HepG2 (cell line): ENCODE data around the gene NTM. TPM values are rescaled to one million over a fixed set of nuclear protein-coding genes. Genes with fewer than 3 reads are reported as not detected.

Experiments used
- ATAC-seq: fragments of 200-7000 bp; cut with Tn5 transposase; 3 replicates; pipeline ENCODE4 v1.9.1; 2020; ENCODE audit warnings: mild to moderate bottlenecking, moderate library complexity
- BruUV-seq: library from RNA; stranded (reverse); fragments of 400-500 nt; replicated peaks from 2 replicates; lab custom pipeline; 2021; lab: Mats Ljungman, UMichigan
- CTCF ChIA-PET: fragments of 300-600 bp; formaldehyde crosslinking; extraction: SDS; loops from one replicate; lab custom pipeline; 2021; ENCODE audit warnings: low total read pairs, inconsistent platforms, low intra/inter-chr PET ratio; lab: Yijun Ruan, JAX
- POLR2A ChIA-PET: fragments of 350-600 bp; sonication (Branson Sonifier 250); formaldehyde crosslinking; loops from one replicate; lab custom pipeline; 2020; ENCODE audit warnings: antibody characterized with exemption, inconsistent platforms; lab: Yijun Ruan, JAX
- DNase-seq: peaks from one replicate; pipeline ENCODE4 v3.0.0-alpha.2; 2015; ENCODE audit warnings: low spot score
- FAIRE-seq: peaks from 3 replicates; lab custom pipeline; 2011; peaks lifted over from hg19 to GRCh38; lab: Jason Lieb, UNC
- H2AFZ ChIP-seq: one replicate; pipeline ENCODE4 v1.6.1; 2011; ENCODE audit warnings: low read length, inconsistent platforms
- H3K27ac ChIP-seq: fragments of 300-600 bp; 3 replicates; pipeline ENCODE4 v1.8.0; 2011; ENCODE audit warnings: mixed run types, mild to moderate bottlenecking, mixed read lengths, low read length, inconsistent platforms; ENCODE audit not compliant: insufficient read depth; ENCODE audit errors: extremely low read length
- H3K27me3 ChIP-seq, 2 experiments: fragments of 200-600 bp in 1 of 2; 2 replicates in 1 of 2; 3 replicates in 1 of 2; pipeline versions ENCODE4 v1.6.0 to v1.8.0; 2011; ENCODE audit warnings: low read length in 2 of 2, mild to moderate bottlenecking in 2 of 2, moderate library complexity in 2 of 2, inconsistent platforms in 1 of 2; ENCODE audit not compliant: insufficient read depth in 2 of 2, control insufficient read depth in 1 of 2
- H3K36me3 ChIP-seq, 2 experiments: fragments of 200-600 bp in 1 of 2; replicated peaks in 1 of 2; 2 replicates in 1 of 2; 3 replicates in 1 of 2; pipeline versions ENCODE4 v1.5.1 to v1.8.0; 2011; ENCODE audit warnings: low read length in 2 of 2, inconsistent platforms in 1 of 2; ENCODE audit not compliant: insufficient read depth in 2 of 2, control insufficient read depth in 1 of 2
- H3K4me1 ChIP-seq: 2 replicates; pipeline ENCODE4 v1.5.1; 2012; ENCODE audit warnings: low read length, inconsistent platforms; ENCODE audit not compliant: insufficient read depth
- H3K4me2 ChIP-seq: 2 replicates; pipeline ENCODE4 v1.6.0; 2011; ENCODE audit warnings: low read depth, low read length, inconsistent platforms
- H3K4me3 ChIP-seq, 3 experiments: fragments of 200-600 bp in 1 of 3; sonication (generic), shearing (Covaris generic) in 1 of 3; replicated peaks in 1 of 3; 2 replicates each; pipeline ENCODE4 v1.5.1; 2011 to 2016; ENCODE audit warnings: low read length in 3 of 3, inconsistent platforms in 2 of 3, low read depth in 2 of 3, mild to moderate bottlenecking in 2 of 3, control low read depth in 1 of 3, mixed read lengths in 1 of 3; ENCODE audit not compliant: insufficient read depth in 1 of 3
- H3K79me2 ChIP-seq: one replicate; pipeline ENCODE4 v1.6.1; 2011; ENCODE audit warnings: low read length, inconsistent platforms; ENCODE audit not compliant: insufficient read depth
- H3K9ac ChIP-seq: 2 replicates; pipeline ENCODE4 v1.6.0; 2011; ENCODE audit warnings: mild to moderate bottlenecking, low read depth, low read length, inconsistent platforms; ENCODE audit not compliant: insufficient read depth
- H3K9me3 ChIP-seq: 2 replicates; pipeline ENCODE4 v1.5.1; 2012; ENCODE audit warnings: mild to moderate bottlenecking, low read length
- H4K20me1 ChIP-seq: 2 replicates; pipeline ENCODE4 v1.6.0; 2011; ENCODE audit warnings: inconsistent platforms, mild to moderate bottlenecking, low read length, moderate library complexity; ENCODE audit not compliant: insufficient read depth
- BRCA1 ChIP-seq: sonication (generic); formaldehyde crosslinking; IDR thresholded peaks from 2 replicates; pipeline ENCODE4 v1.4.0; 2020; ENCODE audit warnings: missing genetic modification reagents
- HDAC2 ChIP-seq: sonication (generic); formaldehyde crosslinking; IDR thresholded peaks from 2 replicates; pipeline ENCODE4 v1.4.0; 2020; ENCODE audit warnings: missing genetic modification reagents
- HOXA9 ChIP-seq: sonication (generic); formaldehyde crosslinking; IDR thresholded peaks from 2 replicates; pipeline ENCODE4 v1.8.1; 2022; ENCODE audit warnings: missing genetic modification reagents, mild to moderate bottlenecking, moderate library complexity, borderline replicate concordance
- NFIB ChIP-seq: sonication (generic); formaldehyde crosslinking; IDR thresholded peaks from 2 replicates; pipeline ENCODE4 v1.9.0; 2021; ENCODE audit warnings: missing genetic modification reagents, mild to moderate bottlenecking, borderline replicate concordance
- REST ChIP-seq, 2 experiments: IDR thresholded peaks; 2 replicates each; pipeline ENCODE4 v1.6.1; 2011 to 2012; ENCODE audit warnings: low read length in 2 of 2, borderline replicate concordance in 1 of 2, low read depth in 1 of 2, mild to moderate bottlenecking in 1 of 2, moderate library complexity in 1 of 2
- RFX5 ChIP-seq: IDR thresholded peaks from 2 replicates; pipeline ENCODE4 v1.6.1; 2011; ENCODE audit warnings: low read depth, low read length, improper control_type of control experiment
- SATB2 ChIP-seq: sonication (generic); formaldehyde crosslinking; IDR thresholded peaks from 2 replicates; pipeline ENCODE4 v1.5.0; 2020; ENCODE audit warnings: missing genetic modification reagents
- THRA ChIP-seq: sonication (generic); formaldehyde crosslinking; IDR thresholded peaks from 2 replicates; pipeline ENCODE4 v1.4.0; 2020; ENCODE audit warnings: missing genetic modification reagents, borderline replicate concordance
- ZBTB1 ChIP-seq: sonication (generic); formaldehyde crosslinking; IDR thresholded peaks from 2 replicates; pipeline ENCODE4 v1.4.0; 2020; ENCODE audit warnings: missing genetic modification reagents, borderline replicate concordance
- ZNF484 ChIP-seq: sonication (generic); formaldehyde crosslinking; IDR thresholded peaks from 2 replicates; pipeline ENCODE4 v1.5.1; 2020; ENCODE audit warnings: mild to moderate bottlenecking, low read depth, missing genetic modification reagents, borderline replicate concordance
- ZNF556 ChIP-seq: sonication (generic); formaldehyde crosslinking; IDR thresholded peaks from 2 replicates; pipeline ENCODE4 v1.4.0; 2020; ENCODE audit warnings: mild to moderate bottlenecking, missing genetic modification reagents, borderline replicate concordance
- ZNF598 ChIP-seq: sonication (generic); formaldehyde crosslinking; IDR thresholded peaks from 2 replicates; pipeline ENCODE4 v1.5.1; 2020; ENCODE audit warnings: mild to moderate bottlenecking, missing genetic modification reagents, borderline replicate concordance
- WGBS: methylation state at CpG from one replicate; pipeline ENCODE4 v1.1.6; 2017; ENCODE audit warnings: low lambda C conversion rate; 5-methylcytosine and 5-hydroxymethylcytosine counted together
- in situ Hi-C: cut with HindIII; loops from 2 replicates; pipeline ENCODE4 v1.10.0; 2017; ENCODE audit warnings: low pct_unique_long_range_greater_than_20kb; ENCODE audit not compliant: extremely low pct_ligation_motif_present
- intact Hi-C: fragments of 100-400 bp; cut with micrococcal nuclease; formaldehyde crosslinking; loops from one replicate; pipeline ENCODE4 v1.10.0; 2022; ENCODE audit not compliant: unreplicated experiment
- polyA plus RNA-seq, 8 experiments: library from polyadenylated mRNA; depleted of rRNA in 3 of 8; stranded (reverse) in 7 of 8; unstranded in 1 of 8; fragments of >200 nt; fragmentation: Illumina TruSeq in 4 of 8; extraction: Trizol in 4 of 8; gene quantifications; 2 replicates each; pipeline versions ENCODE4 v1.2.1 to v1.2.3, GENCODE V29; 2011 to 2016; ENCODE audit warnings: low read depth in 4 of 8, missing spikeins in 1 of 8, mixed read lengths in 1 of 8; ENCODE audit not compliant: insufficient read depth in 1 of 8
- total RNA-seq, 5 experiments: library from RNA; depleted of rRNA; stranded (reverse); fragments of >200 nt; fragmentation: Illumina TruSeq; extraction: Trizol; gene quantifications; 2 replicates each; pipeline ENCODE4 v1.2.3, GENCODE V29; 2016; ENCODE audit warnings: low read depth in 1 of 5
- TF ChIP-seq, protein P1 (sequence below): sonication (generic); formaldehyde crosslinking; IDR thresholded peaks from 2 replicates; pipeline ENCODE4 v1.5.0; 2020; ENCODE audit warnings: missing genetic modification reagents, mild to moderate bottlenecking, borderline replicate concordance

The NTM gene
- total and polyA plus RNA-seq, 2 of the 13 experiments (the other 11 are each of a cell fraction or from before 2014, with no cell fraction given), result not detected

- no peak for FAIRE-seq
- no peaks in the 10 kb centered on the region for H4K20me1 ChIP-seq
- H3K4me2 ChIP-seq, result no peak overlapping the region
- no peak overlapping the region for H3K27ac ChIP-seq
- no peak overlapping the region for H3K9ac ChIP-seq
- H3K27me3 ChIP-seq, result peaks cover 4 to 51% of the 10 kb centered on the region in 2 experiments
- no peaks in the 10 kb centered on the region for H3K4me1 ChIP-seq
- no peak overlapping the region for H3K4me3 ChIP-seq
- no TSS peak for BruUV-seq
- no peaks in the 10 kb centered on the region for H3K36me3 ChIP-seq
- DNase-seq, result no peak
- no peaks in the 10 kb centered on the region for H3K79me2 ChIP-seq
- no peak overlapping the region for H2AFZ ChIP-seq
- 6% methylated on average over 4 of the region's 6 CpGs for WGBS
- in situ Hi-C loops, result loop anchor here (25.0 kb wide), 1 partner anchor 1377 kb away; no protein-coding TSS in a partner anchor
- intact Hi-C loops, result no loop called here
- TF ChIP-seq BRCA1 (no peak), THRA (CRISPR knock-in tag) (no peak)
- H3K9me3 ChIP-seq, result no peaks in the 10 kb centered on the region
- no peak for ATAC-seq
- CTCF ChIA-PET, result no interaction called here
- POLR2A ChIA-PET, result no interaction called here
Measured at GRCh38 chr11:131685206-131685605, 314.8 kb downstream of the NTM start.

- no peak overlapping the region for H2AFZ ChIP-seq
- no peak overlapping the region for H3K27ac ChIP-seq
- ATAC-seq (no peak), DNase-seq (no peak), FAIRE-seq (no peak)
- H3K4me1 ChIP-seq, result no peaks in the 10 kb centered on the region
- CTCF ChIA-PET, result no interaction called here
- H3K4me2 ChIP-seq, result no peak overlapping the region
- no peaks in the 10 kb centered on the region for H3K9me3 ChIP-seq
- no peaks in the 10 kb centered on the region for H3K79me2 ChIP-seq
- H3K9ac ChIP-seq, result no peak overlapping the region
- intact Hi-C loops (no loop called here), in situ Hi-C loops (loop anchor here (25.0 kb wide), 1 partner anchor 1376 kb away; no protein-coding TSS in a partner anchor)
- H3K27me3 ChIP-seq, result peaks cover 4 to 51% of the 10 kb centered on the region in 2 experiments
- H4K20me1 ChIP-seq, result no peaks in the 10 kb centered on the region
- no peaks in the 10 kb centered on the region for H3K36me3 ChIP-seq
- BruUV-seq, result no TSS peak
- 0% methylated on average over 2 of the region's 3 CpGs for WGBS
- POLR2A ChIA-PET, result no interaction called here
- no peak overlapping the region for H3K4me3 ChIP-seq
- TF ChIP-seq HOXA9 (CRISPR knock-in tag) (no peak), ZNF484 (CRISPR knock-in tag) (no peak), SATB2 (CRISPR knock-in tag) (no peak), ZNF598 (CRISPR knock-in tag) (no peak), NFIB (CRISPR knock-in tag) (no peak), ZBTB1 (no peak), HDAC2 (no peak), RFX5 (no peak), REST (IDR thresholded peaks at IDR 0.05; ENCODE audit: borderline replicate concordance in 1 of 2, low read depth in 1 of 2, low read length in 2 of 2) (no peak), ZNF556 (CRISPR knock-in tag) (no peak)
- TF ChIP-seq, protein P1, sequence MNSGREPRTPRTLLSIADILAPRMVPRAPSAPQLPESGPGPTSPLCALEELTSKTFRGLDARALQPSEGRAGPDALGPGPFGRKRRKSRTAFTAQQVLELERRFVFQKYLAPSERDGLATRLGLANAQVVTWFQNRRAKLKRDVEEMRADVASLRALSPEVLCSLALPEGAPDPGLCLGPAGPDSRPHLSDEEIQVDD (CRISPR knock-in tag), result no peak
Measured at GRCh38 chr11:131685906-131686305, 315.5 kb downstream of the NTM start.
